ENCODE measurements around the gene KLHL25. TPM values are rescaled to one million over a fixed set of nuclear protein-coding genes. Genes with fewer than 3 reads are reported as not detected.
A peak's percentile ranks its signal among the peaks of the same experiment; 100 is the strongest.

Gene KLHL25
- total and polyA plus RNA-seq, 2 of the 8 experiments (the other 6 are each of a cell fraction or from before 2014, with no cell fraction given), result 16.5 to 22.0 TPM

GRCh38 chr15:85741021-85741421, 53.7 kb downstream of the KLHL25 start:
- Histone ChIP-seq H3K23me2 (ENCODE audit: low read depth, low read length) (no peaks in the 10 kb centered on the region), H3K18ac (ENCODE audit: extremely low read depth, low read length) (no peak overlapping the region; the same call in 1 of the 2 replicates), H4K5ac (ENCODE audit: insufficient read length, low read depth, low read length) (no peak overlapping the region), H3K9ac (replicated peaks in 1 of 4; ENCODE audit: extremely low read depth in 1 of 4, low read depth in 3 of 4, low read length in 3 of 4) (no peak overlapping the region), H2BK15ac (ENCODE audit: low read length) (no peak overlapping the region), H3K79me2 (ENCODE audit: control insufficient read depth in 1 of 2, insufficient read depth in 2 of 2, low read length in 2 of 2) (no peaks in the 10 kb centered on the region), H4K20me1 (replicated peaks in 1 of 2; ENCODE audit: control insufficient read depth in 1 of 2, insufficient read depth in 2 of 2, low read length in 2 of 2) (peaks cover 0 to 2% of the 10 kb centered on the region in 2 experiments), H3K23ac (ENCODE audit: insufficient read length) (no peak overlapping the region), H2AFZ (ENCODE audit: low read length) (no peak overlapping the region), H3K4me2 (ENCODE audit: insufficient read depth in 1 of 2, low read depth in 2 of 2, low read length in 2 of 2) (no peak overlapping the region), H2AK5ac (ENCODE audit: low read depth, low read length) (no peak overlapping the region), H3K14ac (ENCODE audit: insufficient read length) (no peak overlapping the region), H3K27ac (ENCODE audit: low read depth, low read length) (no peak overlapping the region), H4K91ac (replicated peaks; ENCODE audit: insufficient read length, low read length) (no peak overlapping the region), H3K56ac (replicated peaks; ENCODE audit: insufficient read length, low read depth, low read length) (no peak overlapping the region), H3K4me3 (ENCODE audit: extremely low read depth in 1 of 4, insufficient read depth in 2 of 4, low read depth in 3 of 4, low read length in 4 of 4) (no peak overlapping the region), H3K36me3 (ENCODE audit: control insufficient read depth in 2 of 4, insufficient read depth in 4 of 4, low read length in 3 of 4) (peaks cover 0 to 31% (median 21%) of the 10 kb centered on the region in 4 experiments; a peak in 7 of 8 replicates), H2BK5ac (ENCODE audit: low read depth, low read length) (no peak overlapping the region), H2BK20ac (ENCODE audit: low read length) (no peak overlapping the region), H2BK12ac (ENCODE audit: low read depth, low read length) (no peak overlapping the region), H4K8ac (ENCODE audit: extremely low read depth, insufficient read depth, low read length) (no peak overlapping the region; the same call in 1 of the 2 replicates), H2BK120ac (replicated peaks; ENCODE audit: low read depth, low read length) (no peak overlapping the region), H3K27me3 (replicated peaks in 1 of 4; ENCODE audit: control insufficient read depth in 3 of 4, extremely low read depth in 1 of 4, insufficient read depth in 3 of 4, low read length in 3 of 4) (no peaks in the 10 kb centered on the region), H3K4me1 (replicated peaks in 1 of 4; ENCODE audit: control insufficient read depth in 3 of 4, insufficient read depth in 4 of 4, low read length in 3 of 4) (peaks cover 0 to 4% (median 0%) of the 10 kb centered on the region in 4 experiments; a peak in 2 of 7 replicates), H3K4ac (replicated peaks; ENCODE audit: insufficient read length, low read depth, low read length) (no peak overlapping the region), H3K79me1 (ENCODE audit: low read depth, low read length) (no peaks in the 10 kb centered on the region), H3K9me3 (ENCODE audit: insufficient read depth in 2 of 2, low read depth in 1 of 2, low read length in 1 of 2) (no peaks in the 10 kb centered on the region)
- TF ChIP-seq E2F6 (IDR thresholded peaks at IDR 0.05) (0 out of 2 replicates have a peak, but pooled peaks have one; percentile 31), SP2 (IDR thresholded peaks at IDR 0.05; ENCODE audit: low read length) (no peak), EZH2 (IDR thresholded peaks at IDR 0.05; ENCODE audit: low read depth, low read length, severe bottlenecking) (no peak), POU5F1 (IDR thresholded peaks at IDR 0.05; ENCODE audit: low read depth, low read length) (no peak), TBP (IDR thresholded peaks at IDR 0.05; ENCODE audit: low read depth, low read length) (no peak)
- no peak for DNase-seq (ENCODE audit: low read depth in 1 of 2, low spot score in 2 of 2)
- WGBS, 2 experiments (ENCODE audit: extremely low coverage in 1 of 2, insufficient coverage in 1 of 2, insufficient read length in 1 of 2, insufficient replicate concordance in 2 of 2, low coverage in 1 of 2, low lambda C conversion rate in 2 of 2, missing lambda C conversion rate in 1 of 2), result 96% methylated on average over 20 of the region's 20 CpGs; no CpG with 5 or more reads in 1 of the 2 experiments
- no peak for FAIRE-seq
- CTCF ChIA-PET (ENCODE audit: partially characterized antibody), result interaction anchor here (0.7 to 4.4 kb wide), 9 partner anchors 8 to 117 kb away, joined by 3 to 20 read pairs (median 5); no protein-coding TSS in a partner anchor
- POLR2A ChIA-PET (ENCODE audit: partially characterized antibody), result interaction anchor here (1.1 to 1.2 kb wide), 2 partner anchors 9 to 10 kb away, joined by 3 to 4 read pairs; no protein-coding TSS in a partner anchor
